Right atrium auricular region (tissue), 2 donors: ENCODE measurements around the gene SYF2. TPM values are rescaled to one million over a fixed set of nuclear protein-coding genes. Genes with fewer than 3 reads are reported as not detected.
A peak's percentile ranks its signal among the peaks of the same experiment; 100 is the strongest.

Experiments used
- DNase-seq: peaks from one replicate; pipeline ENCODE4 v3.0.0-alpha.2; 2019; ENCODE audit warnings: low spot score
- H3K27ac ChIP-seq, 2 donors: fragments of 200-600 bp; sonication (generic); 1 replicate in 1 of 2; 2 replicates in 1 of 2; pipeline ENCODE4 v1.5.1; 2016 to 2019
- H3K27me3 ChIP-seq, 2 donors: fragments of 200-600 bp; sonication (generic); one replicate each; pipeline versions ENCODE4 v1.5.1 to v1.6.0; 2017 to 2019
- H3K36me3 ChIP-seq: fragments of 200-600 bp; sonication (generic); one replicate; pipeline ENCODE4 v1.5.1; 2016
- H3K4me1 ChIP-seq, 2 donors: fragments of 200-600 bp; sonication (generic); one replicate each; pipeline versions ENCODE4 v1.5.1 to v1.6.0; 2017 to 2019
- H3K4me3 ChIP-seq, 2 donors: fragments of 200-600 bp; sonication (generic); 1 replicate in 1 of 2; 2 replicates in 1 of 2; pipeline ENCODE4 v1.5.1; 2017 to 2019; ENCODE audit warnings: mild to moderate bottlenecking in 1 of 2, moderate library complexity in 1 of 2
- H3K9me3 ChIP-seq, 2 donors: fragments of 200-600 bp; sonication (generic); one replicate each; pipeline ENCODE4 v1.5.1; 2019
- total RNA-seq, 2 donors: library from RNA; depleted of rRNA; stranded (reverse); fragments of >200 nt; gene quantifications; one replicate each; pipeline ENCODE4 v1.1.0, GENCODE V29; 2016
- TF ChIP-seq, protein P1 (sequence below), 2 donors: fragments of 200-600 bp; sonication (generic); IDR thresholded peaks; one replicate each; pipeline ENCODE4 v1.5.1; 2019; ENCODE audit warnings: antibody characterized with exemption in 2 of 2

Gene SYF2
- total RNA-seq, 2 donors from 2014 or later: 34.3 to 37.2 TPM

DNA sequence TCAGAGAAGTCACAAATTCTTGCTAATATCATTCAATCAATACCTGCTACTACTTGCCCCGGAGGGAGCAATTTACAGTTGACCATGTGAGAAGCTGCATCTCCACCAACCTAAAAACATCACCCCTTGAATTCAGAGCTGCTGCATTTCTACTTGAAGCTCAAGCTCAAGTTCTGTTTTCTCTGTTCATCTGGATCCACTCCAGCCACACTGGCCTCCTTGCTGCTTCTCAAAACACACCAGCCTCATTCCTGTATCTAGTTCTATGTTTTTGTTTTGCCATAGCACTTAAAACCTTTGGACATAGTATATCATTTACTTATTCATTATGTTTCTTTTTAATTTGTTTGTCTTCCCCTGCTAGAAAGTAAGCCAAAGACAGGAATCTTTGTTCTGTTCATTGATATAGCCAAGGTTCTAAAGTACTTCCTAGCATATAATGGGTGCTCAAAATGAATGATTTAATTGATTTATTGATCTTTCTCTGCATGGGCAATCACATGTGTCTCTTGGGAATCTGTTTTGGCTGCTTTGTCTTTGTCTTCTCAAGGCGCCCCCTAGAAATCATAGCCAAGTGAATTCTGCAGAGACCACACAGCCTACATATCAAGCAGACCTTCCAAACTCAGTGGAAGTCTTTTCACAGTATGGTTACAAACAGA is 23.6 kb downstream of the SYF2 start:
- H3K9me3 ChIP-seq: no peaks in the 10 kb centered on the region
- H3K4me3 ChIP-seq: no peak overlapping the region
- no peaks in the 10 kb centered on the region for H3K36me3 ChIP-seq
- TF ChIP-seq, protein P1, sequence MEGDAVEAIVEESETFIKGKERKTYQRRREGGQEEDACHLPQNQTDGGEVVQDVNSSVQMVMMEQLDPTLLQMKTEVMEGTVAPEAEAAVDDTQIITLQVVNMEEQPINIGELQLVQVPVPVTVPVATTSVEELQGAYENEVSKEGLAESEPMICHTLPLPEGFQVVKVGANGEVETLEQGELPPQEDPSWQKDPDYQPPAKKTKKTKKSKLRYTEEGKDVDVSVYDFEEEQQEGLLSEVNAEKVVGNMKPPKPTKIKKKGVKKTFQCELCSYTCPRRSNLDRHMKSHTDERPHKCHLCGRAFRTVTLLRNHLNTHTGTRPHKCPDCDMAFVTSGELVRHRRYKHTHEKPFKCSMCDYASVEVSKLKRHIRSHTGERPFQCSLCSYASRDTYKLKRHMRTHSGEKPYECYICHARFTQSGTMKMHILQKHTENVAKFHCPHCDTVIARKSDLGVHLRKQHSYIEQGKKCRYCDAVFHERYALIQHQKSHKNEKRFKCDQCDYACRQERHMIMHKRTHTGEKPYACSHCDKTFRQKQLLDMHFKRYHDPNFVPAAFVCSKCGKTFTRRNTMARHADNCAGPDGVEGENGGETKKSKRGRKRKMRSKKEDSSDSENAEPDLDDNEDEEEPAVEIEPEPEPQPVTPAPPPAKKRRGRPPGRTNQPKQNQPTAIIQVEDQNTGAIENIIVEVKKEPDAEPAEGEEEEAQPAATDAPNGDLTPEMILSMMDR (IDR thresholded peaks at IDR 0.05): no peak
- H3K27me3 ChIP-seq: no peaks in the 10 kb centered on the region
- DNase-seq: no peak
- no peaks in the 10 kb centered on the region for H3K4me1 ChIP-seq
- no peak overlapping the region for H3K27ac ChIP-seq

DNA sequence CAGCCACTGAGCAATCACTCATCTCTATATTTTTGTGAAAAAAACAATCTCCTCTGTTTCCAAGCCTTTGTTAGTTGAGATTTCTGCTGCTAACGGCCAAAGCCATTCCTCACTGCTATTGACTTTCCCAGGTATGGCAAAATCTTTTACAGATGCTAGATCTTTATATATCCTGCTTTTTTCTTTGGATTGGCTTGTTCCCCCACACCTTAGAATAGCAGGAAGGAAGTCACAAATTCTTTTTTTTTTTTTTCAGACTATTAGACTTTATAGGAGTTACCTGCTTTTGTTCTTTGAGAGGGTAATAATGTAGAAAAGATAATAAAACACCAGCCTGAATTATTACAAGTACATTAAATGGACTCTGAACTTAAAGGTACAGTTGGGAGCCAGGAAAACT is 24.2 kb downstream of the SYF2 start:
- H3K27ac ChIP-seq: no peak overlapping the region
- no peak for DNase-seq
- H3K4me3 ChIP-seq: no peak overlapping the region
- no peaks in the 10 kb centered on the region for H3K4me1 ChIP-seq
- no peaks in the 10 kb centered on the region for H3K36me3 ChIP-seq
- no peaks in the 10 kb centered on the region for H3K27me3 ChIP-seq
- no peaks in the 10 kb centered on the region for H3K9me3 ChIP-seq
- TF ChIP-seq, protein P1 (IDR thresholded peaks at IDR 0.05): no peak

DNA sequence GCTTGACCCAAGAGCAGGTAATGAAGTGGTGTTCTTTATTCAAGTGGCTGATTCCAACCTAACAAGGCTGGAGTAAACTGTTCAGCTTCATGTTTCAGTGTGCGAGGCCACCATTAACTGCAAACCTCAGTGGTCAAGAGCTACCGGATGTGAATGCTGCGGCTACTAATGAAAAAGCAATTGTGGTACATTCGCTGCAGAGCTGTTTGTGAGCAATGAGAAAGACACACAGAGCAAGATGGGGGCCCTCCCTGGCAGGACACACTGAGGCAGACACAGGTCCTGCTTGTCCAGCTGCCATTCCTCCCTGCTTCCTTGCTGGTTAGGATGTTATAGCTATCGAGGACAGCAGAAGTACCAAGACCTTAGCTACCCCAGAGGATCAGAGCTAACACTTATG is 26.1 kb downstream of the SYF2 start:
- Histone ChIP-seq H3K27ac (no peak overlapping the region), H3K36me3 (no peaks in the 10 kb centered on the region), H3K9me3 (no peaks in the 10 kb centered on the region), H3K27me3 (no peaks in the 10 kb centered on the region), H3K4me3 (no peak overlapping the region), H3K4me1 (no peaks in the 10 kb centered on the region)
- TF ChIP-seq, protein P1 (IDR thresholded peaks at IDR 0.05): no peak
- DNase-seq: no peak

DNA sequence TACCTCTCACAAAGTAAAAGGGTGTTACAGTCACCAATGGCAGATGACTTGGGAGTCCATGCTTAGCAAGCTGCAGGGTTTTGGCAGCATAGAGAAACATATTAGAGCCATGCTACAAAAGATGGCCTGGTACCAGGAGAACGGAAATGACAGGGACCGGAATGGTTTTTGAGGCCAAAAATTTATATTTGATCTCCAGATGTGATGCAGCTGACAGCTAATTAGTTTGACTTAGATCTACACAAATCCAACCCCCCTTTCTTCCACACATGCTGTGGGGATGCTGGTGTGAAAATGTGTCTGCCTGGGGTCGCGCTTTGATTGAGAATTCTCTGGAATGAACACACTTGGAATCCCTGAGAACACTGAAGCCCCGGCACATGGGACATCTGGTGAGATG is 26.5 kb downstream of the SYF2 start:
- Histone ChIP-seq H3K4me3 (no peak overlapping the region), H3K9me3 (no peaks in the 10 kb centered on the region), H3K27ac (no peak overlapping the region), H3K27me3 (no peaks in the 10 kb centered on the region), H3K4me1 (no peaks in the 10 kb centered on the region), H3K36me3 (no peaks in the 10 kb centered on the region)
- TF ChIP-seq, protein P1 (IDR thresholded peaks at IDR 0.05): no peak
- no peak for DNase-seq

DNA sequence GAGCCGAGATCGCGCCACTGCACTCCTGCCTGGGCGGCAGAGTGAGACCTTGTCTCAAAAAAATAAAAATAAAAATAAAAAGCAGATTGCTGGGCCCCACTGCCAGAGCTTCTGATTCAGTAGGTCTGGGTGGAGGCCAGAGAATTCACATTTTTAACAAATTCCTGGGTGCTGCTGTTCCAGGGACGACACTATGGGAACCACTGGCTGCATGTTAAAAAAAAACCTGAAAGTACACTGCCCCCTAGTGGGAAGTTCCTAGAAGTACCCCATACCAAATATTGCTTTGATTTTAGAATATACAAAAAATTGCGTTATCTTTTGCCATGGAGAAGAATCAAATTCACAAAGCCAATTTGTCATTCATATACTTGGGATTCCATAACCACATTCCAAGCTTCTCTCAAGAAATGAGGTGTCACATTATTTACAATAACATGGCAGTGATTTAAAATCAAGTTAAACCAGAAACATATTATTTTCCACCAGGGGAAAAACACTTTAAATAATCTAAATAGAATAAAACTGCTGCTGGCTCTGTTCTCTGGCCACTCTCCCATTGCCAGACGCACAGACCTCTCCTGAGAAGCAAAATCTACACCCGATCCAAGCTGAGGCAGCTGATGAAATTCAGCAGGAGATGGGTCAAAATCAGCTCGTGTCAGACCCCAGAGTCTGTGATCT is 27.4 kb downstream of the SYF2 start:
- H3K27me3 ChIP-seq: no peaks in the 10 kb centered on the region
- no peaks in the 10 kb centered on the region for H3K4me1 ChIP-seq
- H3K4me3 ChIP-seq: no peak overlapping the region
- DNase-seq: no peak
- TF ChIP-seq, protein P1 (IDR thresholded peaks at IDR 0.05): peak; percentile 82 to 88
- H3K36me3 ChIP-seq: no peaks in the 10 kb centered on the region
- no peaks in the 10 kb centered on the region for H3K9me3 ChIP-seq
- H3K27ac ChIP-seq: no peak overlapping the region
